HG02943 (cell line): ENCODE data around the gene TMEM270.
"Not testable (repeated sequence)": the region's sequence is repeated elsewhere in the genome, so short reads cannot be mapped to it uniquely, and the experiment has no call there.

Source experiments
- ATAC-seq: cut with Tn5 transposase; IDR thresholded peaks from one replicate; pipeline ENCODE4 v1.9.1; 2021; ENCODE audit warnings: mild to moderate bottlenecking, low read depth, moderate library complexity; ENCODE audit not compliant: unreplicated experiment

Gene TMEM270

GRCh38 chr7:73860859-73861258, at the start of gene TMEM270:
TMEM270 (plus strand) TSS chr7:73861159; CDS start chr7:73861195, 36 bp downstream.
- no peak for ATAC-seq

GRCh38 chr7:73811760-73812168, 49.2 kb upstream of the TMEM270 start:
- ATAC-seq: no peak

GRCh38 chr7:73812996-73813395, 48.0 kb upstream of the TMEM270 start:
- no peak for ATAC-seq

- no peak for ATAC-seq
Measured at GRCh38 chr7:73815436-73815835, 45.5 kb upstream of the TMEM270 start.

GRCh38 chr7:73817121-73817520, 43.8 kb upstream of the TMEM270 start:
- ATAC-seq: no peak

- ATAC-seq: no peak
Measured at GRCh38 chr7:73820013-73820412, 40.9 kb upstream of the TMEM270 start.

GRCh38 chr7:73821597-73822285, 39.2 kb upstream of the TMEM270 start:
- ATAC-seq: not testable (repeated sequence)

GRCh38 chr7:73822319-73823173, 38.4 kb upstream of the TMEM270 start:
- no peak for ATAC-seq

- ATAC-seq: no peak
Measured at GRCh38 chr7:73823257-73823656, 37.7 kb upstream of the TMEM270 start.

GRCh38 chr7:73823873-73824592, 36.9 kb upstream of the TMEM270 start:
- no peak for ATAC-seq

GRCh38 chr7:73824986-73825385, 36.0 kb upstream of the TMEM270 start:
- no peak for ATAC-seq

- ATAC-seq: no peak
Measured at GRCh38 chr7:73827567-73828106, 33.3 kb upstream of the TMEM270 start.

- ATAC-seq: no peak
Measured at GRCh38 chr7:73828107-73828803, 32.7 kb upstream of the TMEM270 start.

- no peak for ATAC-seq
Measured at GRCh38 chr7:73828972-73829371, 32.0 kb upstream of the TMEM270 start.

GRCh38 chr7:73829505-73829904, 31.5 kb upstream of the TMEM270 start:
- ATAC-seq: no peak

- ATAC-seq: no peak
Measured at GRCh38 chr7:73829921-73830680, 30.9 kb upstream of the TMEM270 start.

GRCh38 chr7:73830681-73831583, 30.0 kb upstream of the TMEM270 start, which contains the start of gene CLDN4:
CLDN4 (plus strand) TSS chr7:73830996; CDS start chr7:73831202, 206 bp downstream.
- no peak for ATAC-seq

- ATAC-seq: no peak
Measured at GRCh38 chr7:73831584-73831833, 29.4 kb upstream of the TMEM270 start.
